Measurements from ENCODE around the gene HOXA6.
A peak's percentile ranks its signal among the peaks of the same experiment; 100 is the strongest.

The HOXA6 gene

DNA sequence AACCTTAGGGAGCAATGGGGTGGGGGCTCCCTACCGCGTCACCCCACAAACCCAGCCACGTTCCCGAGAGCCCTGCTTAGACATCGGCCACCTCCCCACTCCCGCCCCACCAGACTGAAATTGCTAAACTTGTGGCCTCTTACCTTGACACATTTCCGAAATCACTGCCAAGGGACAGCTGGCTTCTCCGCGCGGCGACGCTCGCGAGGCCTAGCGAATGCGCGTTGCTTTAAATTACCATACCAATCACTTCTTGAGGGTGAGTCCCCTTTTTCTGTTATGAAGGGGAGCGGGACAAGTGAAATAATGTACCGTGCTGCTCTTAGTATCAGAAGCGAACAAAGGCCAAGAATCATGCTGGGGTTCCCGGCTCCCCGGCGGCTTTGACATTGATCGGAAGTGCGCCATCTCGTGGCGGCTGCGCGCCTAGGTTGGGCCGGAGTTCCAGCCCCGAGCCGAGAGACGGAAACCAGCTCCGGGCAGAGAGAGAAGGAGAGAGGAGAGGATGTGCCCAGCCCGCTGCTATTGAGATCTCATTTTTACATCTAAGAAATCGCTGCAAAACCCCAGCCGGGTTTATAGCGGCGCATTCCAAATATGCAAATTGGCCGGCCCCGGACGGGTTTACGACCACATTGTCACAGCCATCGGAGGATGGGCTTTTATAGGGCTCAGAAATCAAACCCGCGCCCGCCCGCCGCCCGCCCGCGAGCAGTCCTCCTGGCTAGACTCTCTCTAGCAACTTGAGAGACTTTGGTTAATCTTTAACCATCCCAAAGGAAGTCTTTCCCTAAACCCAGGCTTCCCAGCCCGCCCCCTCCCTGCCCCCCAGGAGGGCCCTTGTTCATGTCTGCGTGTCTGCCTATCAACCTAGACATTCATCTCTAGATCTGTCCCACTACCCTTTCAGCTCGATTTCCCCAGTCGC lies 32.2 kb upstream of the HOXA6 start:
- peak; percentile 69 for DNase-seq (ENCODE audit: low read depth)
- peak overlapping the region; percentile 29 for H3K4me3 ChIP-seq (ENCODE audit: control insufficient read depth, low read depth, low read length)
- TF ChIP-seq, protein P1, sequence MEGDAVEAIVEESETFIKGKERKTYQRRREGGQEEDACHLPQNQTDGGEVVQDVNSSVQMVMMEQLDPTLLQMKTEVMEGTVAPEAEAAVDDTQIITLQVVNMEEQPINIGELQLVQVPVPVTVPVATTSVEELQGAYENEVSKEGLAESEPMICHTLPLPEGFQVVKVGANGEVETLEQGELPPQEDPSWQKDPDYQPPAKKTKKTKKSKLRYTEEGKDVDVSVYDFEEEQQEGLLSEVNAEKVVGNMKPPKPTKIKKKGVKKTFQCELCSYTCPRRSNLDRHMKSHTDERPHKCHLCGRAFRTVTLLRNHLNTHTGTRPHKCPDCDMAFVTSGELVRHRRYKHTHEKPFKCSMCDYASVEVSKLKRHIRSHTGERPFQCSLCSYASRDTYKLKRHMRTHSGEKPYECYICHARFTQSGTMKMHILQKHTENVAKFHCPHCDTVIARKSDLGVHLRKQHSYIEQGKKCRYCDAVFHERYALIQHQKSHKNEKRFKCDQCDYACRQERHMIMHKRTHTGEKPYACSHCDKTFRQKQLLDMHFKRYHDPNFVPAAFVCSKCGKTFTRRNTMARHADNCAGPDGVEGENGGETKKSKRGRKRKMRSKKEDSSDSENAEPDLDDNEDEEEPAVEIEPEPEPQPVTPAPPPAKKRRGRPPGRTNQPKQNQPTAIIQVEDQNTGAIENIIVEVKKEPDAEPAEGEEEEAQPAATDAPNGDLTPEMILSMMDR (conservative IDR thresholded peaks at IDR 0.05; ENCODE audit: control insufficient read depth, insufficient read depth, low read depth, low read length): peak; percentile 75

DNA sequence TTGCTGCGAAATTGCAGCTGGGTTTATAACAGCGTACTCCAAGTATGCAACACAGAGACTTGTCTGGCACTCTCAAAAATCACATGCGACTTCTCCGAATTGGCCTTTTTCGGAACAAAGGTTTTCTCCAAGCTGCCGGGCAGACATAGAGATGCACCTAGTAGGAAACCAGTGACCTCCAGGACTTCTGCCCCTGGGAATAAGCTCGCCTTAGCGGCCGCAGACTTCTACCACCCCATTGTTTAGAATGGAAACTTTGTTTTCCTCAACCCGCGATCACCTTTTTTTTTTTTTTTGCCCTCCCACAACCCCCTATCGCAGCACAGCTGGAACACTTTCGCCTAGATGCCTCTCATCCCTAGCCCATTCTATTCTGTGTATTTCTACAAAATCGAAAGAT lies 31.5 kb upstream of the HOXA6 start:
- no peak overlapping the region for H3K4me3 ChIP-seq (ENCODE audit: control insufficient read depth, low read depth, low read length)
- TF ChIP-seq, protein P1 (conservative IDR thresholded peaks at IDR 0.05; ENCODE audit: control insufficient read depth, insufficient read depth, low read depth, low read length): no peak
- no peak for DNase-seq (ENCODE audit: low read depth)

DNA sequence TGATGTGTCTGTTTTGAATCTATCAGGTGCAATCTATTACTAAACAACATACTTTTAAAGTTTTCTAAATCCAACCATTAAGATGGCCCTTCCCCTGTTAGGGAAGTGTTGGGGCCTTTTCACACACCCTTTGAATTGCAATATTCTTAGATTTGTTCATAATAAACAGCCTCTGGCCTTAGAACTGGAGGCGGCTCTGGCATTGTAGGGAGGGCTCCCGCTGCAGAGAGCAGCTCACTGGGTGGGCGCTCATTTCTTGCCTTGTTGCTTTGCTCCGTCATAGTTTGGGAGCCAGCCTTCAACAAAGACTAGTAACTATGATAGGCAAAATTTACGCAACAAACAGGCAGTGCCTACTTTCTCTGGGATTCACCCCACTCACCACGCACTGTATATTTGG lies 30.8 kb upstream of the HOXA6 start:
- no peak overlapping the region for H3K4me3 ChIP-seq (ENCODE audit: control insufficient read depth, low read depth, low read length)
- TF ChIP-seq, protein P1 (conservative IDR thresholded peaks at IDR 0.05; ENCODE audit: control insufficient read depth, insufficient read depth, low read depth, low read length): no peak

DNA sequence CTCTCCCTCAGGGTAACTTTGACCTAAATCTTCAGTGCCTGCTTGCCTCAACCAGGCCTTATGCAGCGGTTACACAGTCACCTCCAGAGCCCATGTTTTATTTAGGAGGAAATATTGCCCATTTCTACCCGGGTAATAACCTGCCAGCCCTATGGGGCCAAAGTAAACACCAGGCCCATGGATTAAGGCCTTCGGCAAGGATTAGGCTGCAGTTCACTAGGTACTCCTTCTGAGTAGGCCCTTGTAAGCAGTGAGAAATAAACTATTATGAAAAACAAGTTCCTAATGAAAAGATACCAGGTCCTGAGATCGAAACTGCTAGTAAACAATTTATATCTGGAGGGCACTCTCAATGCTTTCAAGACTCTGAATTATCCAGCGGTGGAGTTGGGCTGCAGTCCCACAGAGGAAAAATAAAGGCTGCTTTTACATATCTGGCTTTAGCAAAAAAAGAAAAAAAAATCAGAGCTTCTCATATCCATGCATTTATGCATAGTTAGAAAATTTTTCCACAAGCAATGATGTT lies 30.3 kb upstream of the HOXA6 start:
- no peak for DNase-seq (ENCODE audit: low read depth)
- TF ChIP-seq, protein P1 (conservative IDR thresholded peaks at IDR 0.05; ENCODE audit: control insufficient read depth, insufficient read depth, low read depth, low read length): no peak
- no peak overlapping the region for H3K4me3 ChIP-seq (ENCODE audit: control insufficient read depth, low read depth, low read length)

More for the DNA sequence above, 30.8 kb upstream of the HOXA6 start:
- no peak for DNase-seq (ENCODE audit: low read depth)

DNA sequence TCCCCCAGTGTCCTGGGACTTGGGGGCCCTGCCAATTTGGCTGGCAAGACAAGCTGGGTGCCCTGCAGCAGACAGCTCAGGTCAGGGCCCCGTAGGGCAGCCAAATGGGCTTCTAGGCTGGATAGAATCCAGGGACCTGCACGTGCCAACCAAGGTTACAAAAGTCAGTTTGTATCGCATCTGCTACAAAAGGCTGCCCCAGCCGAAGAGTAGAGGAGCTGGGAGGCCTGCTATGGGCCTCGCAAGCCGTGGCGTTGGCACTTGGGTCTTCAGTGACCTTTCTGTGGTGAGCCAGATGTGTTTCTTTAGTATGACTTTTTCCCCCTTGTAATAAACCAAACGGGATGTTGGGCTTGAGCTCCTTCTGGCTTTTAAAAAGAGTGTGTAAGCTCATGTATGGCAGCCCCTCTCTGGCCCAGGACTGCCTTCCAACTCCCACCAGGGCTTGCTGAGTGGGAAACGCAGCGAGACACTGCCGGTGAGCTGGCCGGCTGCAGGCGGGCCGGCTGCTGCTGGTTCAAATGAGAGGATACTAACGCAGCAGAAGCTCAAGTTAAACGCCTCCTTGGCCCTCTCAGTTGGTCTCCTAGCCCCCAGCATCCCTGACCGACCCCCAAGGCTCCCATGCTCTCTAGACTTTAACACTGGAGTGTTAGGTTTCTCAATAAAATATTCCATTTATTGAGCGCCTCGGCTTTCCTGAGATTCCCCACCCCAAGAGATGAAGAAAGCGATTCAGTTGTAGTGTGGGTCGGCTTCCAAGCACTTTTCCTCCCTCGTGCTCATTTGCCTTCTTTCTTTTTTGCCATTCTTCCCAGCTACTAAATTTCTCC lies 29.6 kb upstream of the HOXA6 start:
- no peak overlapping the region for H3K4me3 ChIP-seq (ENCODE audit: control insufficient read depth, low read depth, low read length)
- TF ChIP-seq, protein P1 (conservative IDR thresholded peaks at IDR 0.05; ENCODE audit: control insufficient read depth, insufficient read depth, low read depth, low read length): no peak
- no peak for DNase-seq (ENCODE audit: low read depth)

DNA sequence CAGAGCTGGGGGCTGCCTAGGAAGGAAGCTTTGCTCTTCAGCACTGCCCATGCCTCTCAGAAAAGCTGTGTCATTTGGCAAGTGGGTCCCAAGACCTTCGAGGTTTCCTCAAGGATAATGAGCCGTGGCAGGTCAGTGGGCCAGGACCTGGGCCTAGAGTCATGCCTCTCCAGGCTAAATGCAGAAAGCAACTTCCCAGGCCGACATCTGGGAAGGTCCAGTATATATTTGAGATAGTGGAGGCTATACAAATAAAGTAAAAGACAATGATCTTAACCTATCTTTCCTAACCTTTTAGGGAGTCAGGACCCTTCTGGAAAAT lies 28.9 kb upstream of the HOXA6 start:
- DNase-seq (ENCODE audit: low read depth): no peak
- TF ChIP-seq, protein P1 (conservative IDR thresholded peaks at IDR 0.05; ENCODE audit: control insufficient read depth, insufficient read depth, low read depth, low read length): no peak
- H3K4me3 ChIP-seq (ENCODE audit: control insufficient read depth, low read depth, low read length): no peak overlapping the region
